GM21737 (cell line): ENCODE results near the gene BMP2K.
"Not testable (repeated sequence)": the region's sequence is repeated elsewhere in the genome, so short reads cannot be mapped to it uniquely, and the experiment has no call there.

Source experiments
- ATAC-seq: cut with Tn5 transposase; IDR thresholded peaks from one replicate; pipeline ENCODE4 v1.9.1; 2021; ENCODE audit warnings: mild to moderate bottlenecking, moderate library complexity; ENCODE audit not compliant: unreplicated experiment

Gene BMP2K

GRCh38 chr4:78846258-78846657 is 70.1 kb downstream of the BMP2K start:
- no peak for ATAC-seq

GRCh38 chr4:78862314-78862737 is 86.2 kb downstream of the BMP2K start:
- ATAC-seq: no peak

- ATAC-seq: no peak
Measured at GRCh38 chr4:78863254-78863869, 87.2 kb downstream of the BMP2K start.

GRCh38 chr4:78863991-78864390 is 87.8 kb downstream of the BMP2K start:
- no peak for ATAC-seq

GRCh38 chr4:78864405-78865024 is 88.4 kb downstream of the BMP2K start:
- no peak for ATAC-seq

GRCh38 chr4:78865451-78865850 is 89.3 kb downstream of the BMP2K start:
- no peak for ATAC-seq

- not testable (repeated sequence) for ATAC-seq
Measured at GRCh38 chr4:78868712-78869111, 92.6 kb downstream of the BMP2K start.

GRCh38 chr4:78870056-78870455 is 93.9 kb downstream of the BMP2K start:
- no peak for ATAC-seq

- ATAC-seq: no peak
Measured at GRCh38 chr4:78876568-78877320, 100.6 kb downstream of the BMP2K start.

GRCh38 chr4:78878031-78878430 is 101.9 kb downstream of the BMP2K start:
- ATAC-seq: no peak

- no peak for ATAC-seq
Measured at GRCh38 chr4:78880874-78881492, 104.8 kb downstream of the BMP2K start.

GRCh38 chr4:78885598-78885997 is 109.4 kb downstream of the BMP2K start:
- ATAC-seq: no peak

- ATAC-seq: no peak
Measured at GRCh38 chr4:78889955-78890354, 113.8 kb downstream of the BMP2K start.

GRCh38 chr4:78899302-78899701 is 123.2 kb downstream of the BMP2K start:
- ATAC-seq: no peak

GRCh38 chr4:78901882-78902281 is 125.7 kb downstream of the BMP2K start:
- no peak for ATAC-seq

- no peak for ATAC-seq
Measured at GRCh38 chr4:78902298-78902697, 126.1 kb downstream of the BMP2K start.

GRCh38 chr4:78904143-78904542 is 128.0 kb downstream of the BMP2K start:
- no peak for ATAC-seq

GRCh38 chr4:78907638-78908037 is 131.5 kb downstream of the BMP2K start:
- no peak for ATAC-seq

GRCh38 chr4:78908974-78909373 is 132.8 kb downstream of the BMP2K start:
- ATAC-seq: not testable (repeated sequence)

- no peak for ATAC-seq
Measured at GRCh38 chr4:78910612-78911011, 134.5 kb downstream of the BMP2K start.

GRCh38 chr4:78922207-78922606 is 146.1 kb downstream of the BMP2K start:
- no peak for ATAC-seq
